DOHH2 (cell line): ENCODE measurements around the gene SLC38A9.
A peak's percentile ranks its signal among the peaks of the same experiment; 100 is the strongest.

Source experiments
- H3F3A ChIP-seq: fragments of 200-600 bp; sonication (generic), shearing (Covaris generic); 2 replicates; pipeline ENCODE4 v1.6.0; 2016; ENCODE audit warnings: antibody characterized with exemption, mild to moderate bottlenecking; ENCODE audit not compliant: control insufficient read depth, insufficient read depth
- H3K27ac ChIP-seq: fragments of 200-600 bp; sonication (generic); 2 replicates; pipeline ENCODE4 v1.5.1; 2014; ENCODE audit warnings: low read depth, mild to moderate bottlenecking, low read length, moderate library complexity
- H3K27me3 ChIP-seq: fragments of 200-600 bp; sonication (generic); 2 replicates; pipeline ENCODE4 v1.6.1; 2014; ENCODE audit warnings: mild to moderate bottlenecking, low read length, mixed read lengths; ENCODE audit not compliant: control insufficient read depth
- H3K36me3 ChIP-seq: fragments of 200-600 bp; sonication (generic); 2 replicates; pipeline ENCODE4 v1.6.1; 2014; ENCODE audit warnings: mild to moderate bottlenecking, low read length, moderate library complexity, mixed read lengths; ENCODE audit not compliant: control insufficient read depth
- H3K4me1 ChIP-seq: fragments of 200-600 bp; sonication (generic); 2 replicates; pipeline ENCODE4 v1.6.1; 2014; ENCODE audit warnings: mild to moderate bottlenecking, low read length, mixed read lengths; ENCODE audit not compliant: control insufficient read depth
- H3K4me2 ChIP-seq: fragments of 200-600 bp; sonication (generic); 2 replicates; pipeline ENCODE4 v1.6.0; 2014; ENCODE audit warnings: mild to moderate bottlenecking, low read length, moderate library complexity
- H3K4me3 ChIP-seq: fragments of 200-600 bp; sonication (generic); 2 replicates; pipeline ENCODE4 v1.5.1; 2014; ENCODE audit warnings: mild to moderate bottlenecking, low read length, mixed read lengths
- H3K79me2 ChIP-seq: fragments of 200-600 bp; sonication (generic); 2 replicates; pipeline ENCODE4 v1.6.1; 2014; ENCODE audit warnings: mild to moderate bottlenecking, low read length, mixed read lengths; ENCODE audit not compliant: control insufficient read depth
- H3K9me2 ChIP-seq: fragments of 200-600 bp; sonication (generic); replicated peaks from 2 replicates; pipeline ENCODE4 v1.6.1; 2014; ENCODE audit warnings: mild to moderate bottlenecking, low read length, mixed read lengths; ENCODE audit not compliant: control insufficient read depth
- H3K9me3 ChIP-seq: fragments of 200-600 bp; sonication (generic); 2 replicates; pipeline ENCODE4 v1.6.1; 2014; ENCODE audit warnings: antibody characterized with exemption, low read length, mixed read lengths; ENCODE audit not compliant: control insufficient read depth, insufficient read depth
- H4K20me1 ChIP-seq: fragments of 200-600 bp; sonication (generic); 2 replicates; pipeline ENCODE4 v1.6.0; 2014; ENCODE audit warnings: low read depth, mild to moderate bottlenecking, antibody characterized with exemption, low read length, moderate library complexity; ENCODE audit not compliant: control insufficient read depth, insufficient read depth
- CTCF ChIP-seq: fragments of 200-600 bp; sonication (generic); IDR thresholded peaks from one replicate; pipeline ENCODE4 v1.5.1; 2014; ENCODE audit warnings: antibody characterized with exemption, mild to moderate bottlenecking, low read depth, low read length; ENCODE audit not compliant: poor library complexity, severe bottlenecking
- EZH2phosphoT487 ChIP-seq: fragments of 200-600 bp; sonication (generic); IDR thresholded peaks from 2 replicates; pipeline ENCODE4 v1.6.1; 2017; ENCODE audit warnings: borderline replicate concordance, mild to moderate bottlenecking, antibody characterized with exemption, low read length, moderate library complexity, mixed read lengths

The SLC38A9 gene

GRCh38 chr5:55692509-55692908 is 19.6 kb downstream of the SLC38A9 start:
- Histone ChIP-seq H3K79me2 (no peaks in the 10 kb centered on the region), H3K4me1 (0 out of 2 replicates have a peak, but pooled peaks cover 3% of the 10 kb centered on the region), H3K9me3 (no peaks in the 10 kb centered on the region), H3K4me2 (no peak overlapping the region), H4K20me1 (no peaks in the 10 kb centered on the region), H3K36me3 (peaks cover 14% of the 10 kb centered on the region), H3K27ac (no peak overlapping the region), H3K4me3 (no peak overlapping the region), H3K27me3 (no peaks in the 10 kb centered on the region), H3F3A (peaks cover 12% of the 10 kb centered on the region), H3K9me2 (no peaks in the 10 kb centered on the region)
- TF ChIP-seq CTCF (no peak), EZH2phosphoT487 (no peak)

- Histone ChIP-seq H3K4me2 (no peak overlapping the region), H3K9me2 (no peaks in the 10 kb centered on the region), H3K79me2 (no peaks in the 10 kb centered on the region), H3K4me1 (0 out of 2 replicates have a peak, but pooled peaks cover 3% of the 10 kb centered on the region), H3F3A (peaks cover 12% of the 10 kb centered on the region), H3K9me3 (no peaks in the 10 kb centered on the region), H3K27me3 (no peaks in the 10 kb centered on the region), H4K20me1 (no peaks in the 10 kb centered on the region), H3K4me3 (no peak overlapping the region), H3K27ac (no peak overlapping the region), H3K36me3 (peaks cover 9% of the 10 kb centered on the region)
- TF ChIP-seq CTCF (no peak), EZH2phosphoT487 (no peak)
Observed at GRCh38 chr5:55692106-55692417, 20.1 kb downstream of the SLC38A9 start.

GRCh38 chr5:55691265-55692105 is 20.6 kb downstream of the SLC38A9 start:
- no peaks in the 10 kb centered on the region for H3K79me2 ChIP-seq
- H3K4me2 ChIP-seq, result no peak overlapping the region
- H3K4me3 ChIP-seq, result no peak overlapping the region
- peaks cover 9% of the 10 kb centered on the region for H3K36me3 ChIP-seq
- H3K27ac ChIP-seq, result no peak overlapping the region
- H3F3A ChIP-seq, result peaks cover 12% of the 10 kb centered on the region
- H3K9me3 ChIP-seq, result no peaks in the 10 kb centered on the region
- 0 out of 2 replicates have a peak, but pooled peaks cover 3% of the 10 kb centered on the region for H3K4me1 ChIP-seq
- TF ChIP-seq EZH2phosphoT487 (no peak), CTCF (peak; percentile 63)
- no peaks in the 10 kb centered on the region for H3K27me3 ChIP-seq
- no peaks in the 10 kb centered on the region for H3K9me2 ChIP-seq
- no peaks in the 10 kb centered on the region for H4K20me1 ChIP-seq
